Stimulated activated CD8-positive, alpha-beta memory T cell treated with anti-CD3 and anti-CD28 coated beads, Interleukin-12 subunit alpha, Interleukin-12 subunit beta, amount 100 ng/mL, for 24 hours (primary cell): ENCODE measurements around the gene TRIM23.
"Not testable (repeated sequence)": the region's sequence is repeated elsewhere in the genome, so short reads cannot be mapped to it uniquely, and the experiment has no call there.

ENCODE experiments used
- DNase-seq: peaks from one replicate; pipeline ENCODE4 v3.0.0-alpha.2; 2020; ENCODE audit errors: extremely low read depth

TRIM23 gene

DNA sequence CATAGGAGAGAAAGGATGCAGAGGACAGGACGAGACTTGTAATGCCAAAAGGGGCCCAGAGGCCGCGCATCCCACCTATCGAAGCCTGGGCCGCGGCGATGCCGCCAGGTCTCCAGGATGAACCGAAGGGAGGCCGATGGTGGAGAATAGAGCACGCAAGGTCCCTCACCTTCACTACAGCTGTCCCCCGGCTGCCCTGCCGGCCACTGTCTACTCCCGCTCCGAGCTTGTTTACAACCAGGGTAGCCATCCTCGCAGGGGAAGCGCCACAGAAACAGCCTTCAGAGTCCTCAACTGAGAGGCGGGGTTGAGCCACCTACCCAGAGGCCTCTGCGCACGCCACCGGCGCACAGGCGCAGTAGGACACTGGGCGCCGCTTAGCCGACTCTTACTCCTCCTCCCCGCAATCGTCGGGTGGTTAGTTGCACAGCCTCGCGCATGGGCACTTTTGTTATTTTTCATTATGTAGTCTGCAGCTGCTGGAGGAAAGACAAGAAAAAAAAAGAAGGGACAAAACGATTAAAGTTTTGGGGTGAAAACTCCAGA, at the start of gene TRIM23:
TSS of gene TRIM23 (minus strand) at position 309 of the 546 bp plus-strand sequence. CDS start at position 250, 59 bp downstream.
- peak; percentile 76 for DNase-seq

DNA sequence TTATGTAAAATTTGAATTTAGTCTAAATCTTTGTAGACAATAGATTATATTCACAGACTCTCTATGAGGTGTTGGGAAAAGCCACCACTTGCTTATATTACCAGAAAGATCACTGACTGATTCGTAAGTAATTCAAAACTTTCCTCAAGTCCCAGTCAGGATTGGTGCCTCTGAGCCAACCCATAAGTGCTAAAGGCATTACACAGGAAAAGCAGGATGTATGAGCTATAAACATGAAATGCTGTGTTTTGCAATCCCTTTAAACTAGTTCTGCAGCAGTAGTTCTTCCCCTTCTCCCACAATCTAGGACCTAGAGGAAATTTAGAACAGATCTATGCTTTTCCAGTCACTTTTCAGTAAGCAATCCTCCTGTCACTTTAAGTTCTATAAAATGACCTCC, 48.7 kb upstream of the TRIM23 start:
- no peak for DNase-seq

- DNase-seq = no peak
Observed at GRCh38 chr5:65668696-65669095, 44.6 kb upstream of the TRIM23 start.

GRCh38 chr5:65663804-65664521, 39.8 kb upstream of the TRIM23 start:
- no peak for DNase-seq

DNA sequence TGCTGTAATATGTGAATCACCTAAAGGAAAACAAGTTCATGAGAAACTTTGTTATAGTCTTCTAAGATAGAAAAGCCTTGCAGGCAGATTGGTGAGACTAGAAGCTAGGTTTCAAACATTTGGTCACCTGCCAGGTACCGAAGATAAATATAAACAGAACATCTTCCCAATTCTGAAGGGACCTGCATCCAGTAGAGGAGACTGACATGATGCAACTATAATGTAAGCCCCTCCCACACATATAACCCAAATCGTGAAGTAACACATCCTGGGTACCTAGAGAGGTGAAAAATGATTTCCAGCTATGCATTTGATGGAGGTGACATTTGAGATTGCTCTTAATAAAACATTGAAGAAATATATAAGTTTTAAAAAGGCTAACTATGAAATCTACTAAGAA, 30.6 kb upstream of the TRIM23 start:
- no peak for DNase-seq

DNA sequence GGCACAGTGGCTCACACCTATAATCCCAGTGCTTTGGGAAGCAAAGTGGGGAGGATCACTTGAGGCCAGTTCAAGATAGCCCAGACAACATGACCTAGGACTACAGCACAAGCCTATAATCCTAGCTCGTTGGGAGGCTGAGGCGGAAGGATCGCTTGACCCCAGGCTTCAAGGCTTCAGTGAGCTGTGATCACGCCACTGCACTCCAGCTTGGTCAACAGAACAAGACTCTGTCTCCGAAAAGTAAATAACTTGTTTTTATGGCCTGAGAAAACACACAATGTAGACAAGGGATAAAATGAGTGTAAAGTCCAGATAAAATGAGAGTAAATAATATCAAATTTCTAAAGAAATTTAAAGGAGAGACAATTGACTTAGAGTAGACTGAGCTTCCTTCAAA, 27.0 kb upstream of the TRIM23 start:
- no peak for DNase-seq

GRCh38 chr5:65647941-65648340, 23.8 kb upstream of the TRIM23 start:
- no peak for DNase-seq

- DNase-seq = no peak
Observed at GRCh38 chr5:65646938-65647337, 22.8 kb upstream of the TRIM23 start.

DNA sequence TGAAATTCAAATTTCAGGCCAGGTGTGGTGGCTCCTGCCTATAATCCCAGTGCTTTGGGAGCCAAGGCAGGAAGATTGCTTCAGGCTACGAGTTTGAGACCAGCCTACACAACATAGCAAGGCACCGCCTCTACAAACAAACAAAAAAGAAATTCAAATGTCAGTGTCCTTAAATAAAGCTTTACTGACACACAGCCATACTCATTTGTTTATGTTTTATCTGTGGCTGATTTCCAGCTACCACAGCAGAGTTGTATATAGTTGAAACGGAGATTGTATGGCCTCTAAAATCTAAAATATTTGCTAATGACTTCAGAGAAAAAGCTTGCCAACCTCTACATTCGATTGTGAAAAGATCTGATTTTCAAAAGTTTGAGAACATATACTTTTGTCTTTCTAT, 16.1 kb upstream of the TRIM23 start:
- DNase-seq = no peak

DNA sequence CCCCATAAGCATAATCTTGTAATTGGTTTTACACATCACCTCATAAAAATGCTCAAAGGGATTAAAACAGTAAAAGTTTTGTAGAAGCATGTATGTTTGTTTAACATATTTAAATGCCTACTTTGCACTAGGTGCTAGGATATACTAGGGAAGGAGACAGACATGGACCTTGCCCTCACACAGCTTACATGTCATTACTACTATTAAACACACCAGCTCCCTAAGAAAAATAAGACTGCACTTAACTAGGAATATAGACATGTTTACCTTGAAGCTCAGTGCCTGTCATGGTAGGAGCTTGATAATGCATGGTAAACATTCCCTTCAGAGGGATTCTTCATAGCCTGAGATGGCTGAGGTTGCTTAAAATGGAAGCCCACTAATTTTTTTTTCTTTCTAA, 6.8 kb upstream of the TRIM23 start:
- no peak for DNase-seq

DNA sequence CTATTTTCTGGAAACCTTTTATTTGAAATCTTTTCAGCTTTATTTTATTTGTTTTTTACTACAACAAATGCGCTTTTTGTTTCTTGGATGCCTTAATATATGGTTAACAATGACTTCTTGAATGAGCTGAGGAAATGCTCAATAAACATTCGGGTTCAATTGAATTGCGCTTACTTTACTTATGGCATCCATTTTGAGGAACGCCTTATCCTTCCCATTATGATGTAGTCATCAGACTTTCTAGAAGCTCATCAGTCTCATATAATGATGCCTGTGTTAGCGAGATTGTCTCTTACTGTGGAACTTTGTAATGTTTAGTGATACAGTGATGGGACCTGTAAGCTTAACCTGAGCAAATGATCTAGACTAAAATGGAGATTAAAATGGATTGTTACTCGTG, 1.6 kb upstream of the TRIM23 start:
- no peak for DNase-seq

DNA sequence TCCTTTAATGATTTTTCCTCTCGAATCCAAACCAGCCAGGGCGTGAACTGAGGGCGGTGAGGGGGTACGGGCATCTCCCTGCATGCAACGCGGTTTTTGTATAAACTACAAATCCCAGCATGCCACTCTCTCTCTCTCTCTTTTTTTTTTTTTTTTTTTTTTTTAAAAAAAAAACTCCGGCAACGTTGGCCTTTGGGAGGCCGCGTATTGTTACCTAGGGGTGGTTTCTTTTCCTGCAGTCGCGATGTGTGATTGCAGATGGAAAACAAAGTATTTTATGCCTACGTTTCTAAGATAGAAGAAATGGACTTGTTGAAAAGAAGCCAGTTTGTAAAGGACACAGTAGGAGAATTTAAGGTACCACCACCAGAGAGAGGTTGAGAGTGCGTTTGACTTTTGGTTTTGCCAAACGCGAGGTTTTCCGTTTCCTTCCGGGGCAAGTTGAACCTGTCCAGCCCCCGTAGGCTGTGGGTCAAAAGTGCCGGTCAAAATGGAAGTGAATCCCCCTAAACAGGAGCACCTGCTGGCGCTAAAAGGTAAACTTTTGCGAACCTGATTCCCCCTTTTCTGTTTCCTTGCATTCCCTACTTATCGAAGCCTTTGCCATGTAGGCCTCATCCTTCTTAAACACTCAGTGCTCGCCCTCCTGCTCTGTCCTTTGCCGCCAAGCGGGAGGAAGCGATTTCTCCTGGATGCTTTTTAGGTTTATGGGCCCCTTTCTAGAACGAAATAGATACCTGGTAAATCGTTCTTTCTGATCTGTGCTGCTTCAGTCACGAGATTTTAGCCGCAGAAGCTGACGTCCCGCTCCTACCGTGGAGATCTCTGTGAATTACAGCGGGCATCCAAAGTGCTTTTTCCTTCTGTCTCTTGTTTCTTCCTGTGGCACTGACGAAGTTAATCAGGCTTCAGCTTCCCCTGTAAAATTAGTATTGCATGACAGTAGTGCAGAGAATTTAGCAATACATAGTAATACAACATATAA, 730 bp upstream of the TRIM23 start, which contains the start of the genes SHLD3 and TRAPPC13:
TSS of gene SHLD3 (plus strand) at position 457 of the 985 bp plus-strand sequence. CDS start 4,561 bp downstream, outside the sequence.
TSS of gene TRAPPC13 (plus strand) at position 457 of the 985 bp plus-strand sequence. CDS start at position 491, 34 bp downstream.
- peak; percentile 56 for DNase-seq

- DNase-seq = no peak
Observed at GRCh38 chr5:65623482-65623881, 651 bp downstream of the TRIM23 start.

DNA sequence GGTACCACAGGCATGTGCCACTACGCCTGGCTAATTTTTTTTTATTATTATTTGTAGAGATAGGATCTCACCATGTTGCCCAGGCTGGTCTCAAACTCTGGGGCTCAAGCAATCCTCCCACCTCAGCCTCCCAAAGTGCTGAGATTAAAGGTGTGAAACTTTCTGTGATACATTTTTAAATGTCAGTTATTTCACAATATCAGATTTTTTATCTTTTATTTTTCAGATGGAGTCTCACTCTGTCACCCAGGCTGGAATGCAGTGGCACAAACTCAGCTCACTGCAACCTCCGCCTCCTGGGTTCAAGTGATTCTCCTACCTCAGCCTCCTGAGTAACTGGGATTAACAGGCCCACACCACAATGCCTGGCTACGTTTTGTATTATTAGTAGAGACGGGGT, 2.2 kb downstream of the TRIM23 start:
- not testable (repeated sequence) for DNase-seq

- DNase-seq = no peak
Observed at GRCh38 chr5:65620021-65620420, 4.1 kb downstream of the TRIM23 start.

DNA sequence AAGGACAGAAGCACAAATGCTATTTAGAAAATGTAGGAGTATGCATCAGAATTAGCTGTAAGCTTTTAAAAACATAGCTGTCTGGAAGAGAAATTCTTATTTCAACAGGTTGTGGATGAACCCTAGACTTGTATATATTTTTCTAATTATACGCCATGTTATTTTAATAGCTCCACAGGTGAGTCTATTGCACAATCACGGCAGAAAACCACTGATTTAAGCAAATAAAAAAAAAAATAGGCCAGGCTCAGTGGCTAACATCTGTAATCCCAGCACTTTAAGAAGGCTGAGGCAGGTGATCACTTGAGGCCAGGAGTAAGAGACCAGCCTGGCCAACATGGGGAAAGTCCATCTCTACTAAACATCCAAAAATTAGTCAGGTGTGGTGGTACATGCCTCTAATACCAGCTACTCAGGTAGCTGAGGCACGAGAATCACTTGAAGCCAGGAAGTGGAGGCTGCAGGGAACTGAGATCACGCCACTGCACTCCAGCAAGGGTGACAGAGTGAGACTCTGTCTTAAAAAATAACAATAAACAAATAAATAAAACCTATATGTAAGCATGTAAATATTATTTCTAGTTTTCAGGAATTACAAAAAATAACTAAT, 11.7 kb downstream of the TRIM23 start:
- no peak for DNase-seq

DNA sequence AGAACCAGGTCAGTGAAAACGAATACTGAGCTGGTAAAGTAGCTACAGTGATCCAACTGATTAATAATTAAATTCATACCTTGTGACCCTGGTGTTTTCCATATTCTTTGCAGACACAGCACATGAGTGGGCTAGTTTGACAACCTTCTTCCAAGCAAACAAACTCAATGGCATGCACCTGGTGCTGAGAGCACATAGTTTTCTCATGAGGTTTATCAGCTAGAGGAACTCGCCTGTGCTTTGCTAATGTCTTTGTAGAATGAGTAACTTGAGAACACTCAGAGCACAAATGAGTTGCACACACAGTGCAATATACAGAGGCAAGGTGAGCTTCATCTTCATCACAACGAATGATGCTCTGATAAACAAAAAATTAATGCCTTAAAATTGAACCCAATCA, 12.6 kb downstream of the TRIM23 start:
- no peak for DNase-seq

- not testable (repeated sequence) for DNase-seq
Observed at GRCh38 chr5:65601761-65602160, 22.4 kb downstream of the TRIM23 start.

- no peak for DNase-seq
Observed at GRCh38 chr5:65588694-65589093, 35.4 kb downstream of the TRIM23 start.

- DNase-seq = no peak
Observed at GRCh38 chr5:65577141-65577540, 47.0 kb downstream of the TRIM23 start.

DNA sequence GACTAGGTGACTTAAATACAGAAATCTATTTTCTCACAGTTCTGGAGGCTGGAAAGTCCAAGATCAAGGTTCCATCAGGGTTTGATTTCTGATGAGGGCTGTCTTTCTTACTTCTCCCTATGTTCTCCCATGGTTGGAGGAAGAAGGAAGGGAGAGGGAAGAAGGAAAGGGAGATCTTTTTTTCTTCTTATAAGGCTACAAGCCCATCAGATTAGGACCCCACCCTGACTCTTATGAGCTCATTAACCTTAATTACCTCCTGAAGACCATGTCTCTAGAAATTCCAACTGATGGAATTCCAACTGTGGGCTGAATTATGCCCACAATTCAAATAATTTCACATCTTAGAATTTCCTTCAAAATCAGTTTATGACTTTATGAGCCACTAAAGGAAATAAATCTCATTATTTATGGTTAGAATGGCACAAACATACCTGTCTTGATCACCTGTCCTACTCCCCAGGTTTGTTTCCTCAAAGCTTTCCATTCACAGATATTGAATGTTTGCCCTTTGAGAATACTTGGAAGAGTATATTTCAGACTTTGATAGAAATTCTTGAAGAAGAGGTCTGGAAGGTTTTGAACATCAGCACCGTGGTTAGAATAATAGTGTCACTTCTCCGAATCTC, 53.4 kb downstream of the TRIM23 start:
- no peak for DNase-seq
